ENCODE results near the gene TRIP6. TPM values are rescaled to one million over a fixed set of nuclear protein-coding genes. Genes with fewer than 3 reads are reported as not detected.

The TRIP6 gene
- total and polyA plus RNA-seq, 2 donors, result 22.2 to 26.1 TPM

DNA sequence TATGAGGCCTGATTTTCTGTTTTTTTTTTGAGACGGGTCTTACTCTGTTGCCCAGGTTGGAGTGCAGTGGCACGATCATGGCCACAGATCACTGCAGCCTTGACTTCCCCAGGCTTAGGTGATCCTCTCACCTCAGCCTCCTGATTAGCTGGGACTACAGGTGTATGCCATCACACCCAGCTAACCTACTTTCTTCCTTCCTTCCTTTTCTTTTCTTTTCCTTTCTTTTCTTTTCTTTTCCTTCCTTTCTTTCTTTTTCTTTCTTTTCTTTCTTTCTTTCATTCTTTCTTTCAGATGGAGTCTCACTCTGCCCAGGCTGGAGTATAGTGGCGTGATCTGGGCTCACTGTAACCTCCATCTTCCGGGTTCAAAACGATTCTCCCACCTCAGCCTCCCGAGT is 11.5 kb downstream of the TRIP6 start:
- H3K4me1 ChIP-seq (ENCODE audit: control insufficient read depth in 2 of 2, insufficient read depth in 2 of 2, low read length in 2 of 2), result peaks cover 14 to 20% of the 10 kb centered on the region in 2 donors
- H3K27ac ChIP-seq (ENCODE audit: low read depth in 1 of 2, low read length in 1 of 2), result no peak overlapping the region
- peaks cover 0 to 3% of the 10 kb centered on the region in 2 donors for H3K9me3 ChIP-seq (ENCODE audit: control insufficient read depth in 2 of 2, insufficient read depth in 1 of 2, low read length in 1 of 2)
- no peaks in the 10 kb centered on the region for H3K27me3 ChIP-seq (ENCODE audit: control insufficient read depth in 2 of 2, insufficient read depth in 1 of 2, low read length in 1 of 2)
- DNase-seq (ENCODE audit: low read depth in 6 of 9, low spot score in 9 of 9), result no peak
- no peak overlapping the region for H3K4me3 ChIP-seq (ENCODE audit: low read length in 2 of 2)
- peaks cover 48 to 71% of the 10 kb centered on the region in 2 donors for H3K36me3 ChIP-seq (ENCODE audit: control insufficient read depth in 2 of 2, insufficient read depth in 2 of 2, low read length in 1 of 2)
- WGBS, result 95% methylated on average over 6 of the region's 6 CpGs

DNA sequence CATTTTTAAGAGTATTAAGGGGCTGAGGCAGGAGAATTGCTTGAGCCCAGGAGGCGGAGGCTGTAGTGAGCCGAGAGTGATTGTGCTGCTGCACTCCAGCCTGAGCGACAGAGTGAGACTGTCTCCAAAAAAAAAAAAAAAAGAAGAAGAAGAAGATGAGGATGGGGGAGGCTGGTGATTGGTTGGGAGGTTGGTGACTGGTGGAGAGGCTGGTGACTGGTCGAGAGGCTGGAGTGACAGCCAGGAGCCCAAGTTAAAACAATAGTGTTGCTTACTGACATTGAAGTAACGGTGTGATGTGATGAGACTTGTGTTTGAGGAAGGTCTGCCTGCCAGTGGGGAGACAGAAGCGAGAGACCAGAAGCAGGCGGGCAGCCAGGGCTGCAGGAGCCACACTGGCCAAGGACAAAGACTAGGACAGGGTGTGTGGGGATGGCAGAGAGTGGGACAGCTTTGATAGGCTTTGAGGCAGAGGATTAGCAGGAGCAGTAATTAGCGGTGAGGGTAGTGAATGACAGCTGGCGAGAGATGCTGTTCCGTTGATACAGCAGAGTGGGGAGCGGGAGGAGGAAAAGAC is 12.6 kb downstream of the TRIP6 start:
- peaks cover 59 to 82% of the 10 kb centered on the region in 2 donors for H3K36me3 ChIP-seq (ENCODE audit: control insufficient read depth in 2 of 2, insufficient read depth in 2 of 2, low read length in 1 of 2)
- 91% methylated on average over 11 of the region's 11 CpGs for WGBS
- no peak for DNase-seq (ENCODE audit: low read depth in 6 of 9, low spot score in 9 of 9)
- H3K27me3 ChIP-seq (ENCODE audit: control insufficient read depth in 2 of 2, insufficient read depth in 1 of 2, low read length in 1 of 2), result no peaks in the 10 kb centered on the region
- peaks cover 0 to 3% of the 10 kb centered on the region in 2 donors for H3K9me3 ChIP-seq (ENCODE audit: control insufficient read depth in 2 of 2, insufficient read depth in 1 of 2, low read length in 1 of 2)
- H3K4me1 ChIP-seq (ENCODE audit: control insufficient read depth in 2 of 2, insufficient read depth in 2 of 2, low read length in 2 of 2), result peaks cover 12 to 14% of the 10 kb centered on the region in 2 donors
- no peak overlapping the region for H3K27ac ChIP-seq (ENCODE audit: low read depth in 1 of 2, low read length in 1 of 2)
- no peak overlapping the region for H3K4me3 ChIP-seq (ENCODE audit: low read length in 2 of 2)

DNA sequence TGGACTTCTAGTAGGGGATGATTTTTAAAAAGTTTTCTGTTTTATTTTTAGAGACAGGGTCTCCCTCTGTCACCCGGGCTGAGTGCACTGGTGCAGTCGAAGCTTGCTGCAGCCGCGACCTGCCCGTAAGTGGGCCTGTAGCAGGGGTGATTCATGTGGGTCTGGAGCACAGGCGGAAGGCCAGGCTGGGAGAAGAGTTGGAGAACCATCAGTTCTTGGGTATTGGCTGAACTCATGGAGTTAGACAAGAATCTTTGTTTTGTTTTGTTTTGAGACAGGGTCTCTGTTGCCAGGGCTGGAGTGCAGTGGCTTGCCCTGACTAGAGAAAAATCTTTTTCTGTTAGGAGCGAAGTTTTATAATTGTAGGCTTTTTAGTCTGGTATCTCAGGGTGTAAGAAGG is 13.5 kb downstream of the TRIP6 start:
- Histone ChIP-seq H3K36me3 (ENCODE audit: control insufficient read depth in 2 of 2, insufficient read depth in 2 of 2, low read length in 1 of 2) (peaks cover 68 to 91% of the 10 kb centered on the region in 2 donors), H3K27me3 (ENCODE audit: control insufficient read depth in 2 of 2, insufficient read depth in 1 of 2, low read length in 1 of 2) (no peaks in the 10 kb centered on the region), H3K4me3 (ENCODE audit: low read length in 2 of 2) (no peak overlapping the region), H3K4me1 (ENCODE audit: control insufficient read depth in 2 of 2, insufficient read depth in 2 of 2, low read length in 2 of 2) (peaks cover 11 to 12% of the 10 kb centered on the region in 2 donors), H3K27ac (ENCODE audit: low read depth in 1 of 2, low read length in 1 of 2) (no peak overlapping the region), H3K9me3 (ENCODE audit: control insufficient read depth in 2 of 2, insufficient read depth in 1 of 2, low read length in 1 of 2) (no peaks in the 10 kb centered on the region)
- no peak for DNase-seq (ENCODE audit: low read depth in 6 of 9, low spot score in 9 of 9)
- 97% methylated on average over 7 of the region's 7 CpGs for WGBS

- Histone ChIP-seq H3K9me3 (ENCODE audit: control insufficient read depth in 2 of 2, insufficient read depth in 1 of 2, low read length in 1 of 2) (no peaks in the 10 kb centered on the region), H3K4me1 (ENCODE audit: control insufficient read depth in 2 of 2, insufficient read depth in 2 of 2, low read length in 2 of 2) (peaks cover 6 to 7% of the 10 kb centered on the region in 2 donors), H3K27ac (ENCODE audit: low read depth in 1 of 2, low read length in 1 of 2) (no peak overlapping the region), H3K4me3 (ENCODE audit: low read length in 2 of 2) (no peak overlapping the region), H3K27me3 (ENCODE audit: control insufficient read depth in 2 of 2, insufficient read depth in 1 of 2, low read length in 1 of 2) (no peaks in the 10 kb centered on the region), H3K36me3 (ENCODE audit: control insufficient read depth in 2 of 2, insufficient read depth in 2 of 2, low read length in 1 of 2) (peaks cover 73 to 95% of the 10 kb centered on the region in 2 donors)
- 98% methylated on average over 20 of the region's 20 CpGs for WGBS
- no peak for DNase-seq (ENCODE audit: low read depth in 6 of 9, low spot score in 9 of 9)
Observed at GRCh38 chr7:100881136-100881535, 13.9 kb downstream of the TRIP6 start.

DNA sequence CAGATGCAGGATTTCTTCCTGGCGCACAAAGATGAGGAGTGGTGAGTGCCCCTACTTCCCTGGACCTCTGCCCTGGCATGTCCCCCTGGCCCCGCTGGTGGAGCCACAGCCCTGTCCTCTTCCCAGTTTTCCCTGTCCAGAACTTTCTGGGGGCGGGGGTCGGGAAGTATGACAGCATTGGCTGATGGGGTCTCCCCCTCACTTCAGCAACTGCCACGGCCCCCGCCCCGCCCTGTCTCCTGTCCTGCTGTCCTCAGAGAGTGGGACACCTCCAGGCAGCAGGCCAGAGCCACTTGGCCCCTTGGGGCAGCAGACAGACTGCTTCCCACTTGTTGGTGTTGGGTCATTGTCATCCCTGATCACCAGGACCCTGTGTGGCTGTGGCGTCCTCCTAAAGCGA is 15.0 kb downstream of the TRIP6 start:
- Histone ChIP-seq H3K9me3 (ENCODE audit: control insufficient read depth in 2 of 2, insufficient read depth in 1 of 2, low read length in 1 of 2) (peaks cover 0 to 3% of the 10 kb centered on the region in 2 donors), H3K27me3 (ENCODE audit: control insufficient read depth in 2 of 2, insufficient read depth in 1 of 2, low read length in 1 of 2) (no peaks in the 10 kb centered on the region), H3K4me3 (ENCODE audit: low read length in 2 of 2) (no peak overlapping the region), H3K4me1 (ENCODE audit: control insufficient read depth in 2 of 2, insufficient read depth in 2 of 2, low read length in 2 of 2) (peaks cover 0 to 7% of the 10 kb centered on the region in 2 donors), H3K27ac (ENCODE audit: low read depth in 1 of 2, low read length in 1 of 2) (no peak overlapping the region), H3K36me3 (ENCODE audit: control insufficient read depth in 2 of 2, insufficient read depth in 2 of 2, low read length in 1 of 2) (peaks cover 78 to 95% of the 10 kb centered on the region in 2 donors)
- WGBS, result 98% methylated on average over 9 of the region's 9 CpGs
- no peak for DNase-seq (ENCODE audit: low read depth in 6 of 9, low spot score in 9 of 9)

DNA sequence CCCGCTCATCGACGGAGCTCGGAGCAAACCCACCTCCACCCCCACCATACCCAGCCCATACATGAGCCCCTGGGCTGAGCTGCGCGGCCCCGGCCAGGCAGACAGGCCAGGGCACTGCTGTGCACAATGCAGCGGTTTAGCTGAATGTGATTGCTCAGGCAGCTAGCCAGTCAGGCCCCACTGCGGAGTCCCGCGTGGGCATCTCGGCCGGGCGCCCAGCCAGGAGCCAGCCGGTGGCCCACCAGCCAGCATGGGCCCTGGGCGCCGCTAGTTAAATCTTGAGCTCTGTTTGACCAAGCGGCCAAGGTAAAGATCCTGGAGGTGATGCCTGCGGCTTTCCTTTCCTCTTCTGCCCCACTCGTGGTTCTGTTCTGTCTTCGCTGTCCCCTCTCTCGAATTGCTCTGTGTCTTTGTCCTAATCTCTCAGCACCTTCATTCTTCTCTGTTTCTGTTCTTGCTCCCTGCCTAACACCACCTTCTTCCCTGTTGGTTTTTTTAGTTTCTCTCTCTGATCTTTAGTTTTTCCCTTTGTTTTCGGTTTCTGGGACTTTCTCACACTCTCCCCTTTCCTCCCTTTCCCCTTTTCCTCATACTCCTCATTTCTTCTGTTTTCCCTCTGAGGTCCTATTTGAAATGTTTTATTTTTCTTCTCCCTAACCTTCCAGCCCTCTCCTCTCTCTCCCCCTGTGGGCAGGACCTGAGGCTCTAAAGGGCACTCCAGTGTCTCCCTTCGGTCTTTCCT is 15.8 kb downstream of the TRIP6 start:
- Histone ChIP-seq H3K4me1 (ENCODE audit: control insufficient read depth in 2 of 2, insufficient read depth in 2 of 2, low read length in 2 of 2) (peaks cover 0 to 15% of the 10 kb centered on the region in 2 donors), H3K27me3 (ENCODE audit: control insufficient read depth in 2 of 2, insufficient read depth in 1 of 2, low read length in 1 of 2) (no peaks in the 10 kb centered on the region), H3K9me3 (ENCODE audit: control insufficient read depth in 2 of 2, insufficient read depth in 1 of 2, low read length in 1 of 2) (peaks cover 0 to 5% of the 10 kb centered on the region in 2 donors), H3K27ac (ENCODE audit: low read depth in 1 of 2, low read length in 1 of 2) (no peak overlapping the region), H3K36me3 (ENCODE audit: control insufficient read depth in 2 of 2, insufficient read depth in 2 of 2, low read length in 1 of 2) (peaks cover 83 to 98% of the 10 kb centered on the region in 2 donors), H3K4me3 (ENCODE audit: low read length in 2 of 2) (no peak overlapping the region)
- WGBS, result 98% methylated on average over 24 of the region's 24 CpGs
- no peak for DNase-seq (ENCODE audit: low read depth in 6 of 9, low spot score in 9 of 9)

GRCh38 chr7:100884736-100885439 is 17.7 kb downstream of the TRIP6 start:
- Histone ChIP-seq H3K4me1 (ENCODE audit: control insufficient read depth in 2 of 2, insufficient read depth in 2 of 2, low read length in 2 of 2) (peaks cover 3 to 29% of the 10 kb centered on the region in 2 donors), H3K4me3 (ENCODE audit: low read length in 2 of 2) (no peak overlapping the region), H3K9me3 (ENCODE audit: control insufficient read depth in 2 of 2, insufficient read depth in 1 of 2, low read length in 1 of 2) (peaks cover 0 to 5% of the 10 kb centered on the region in 2 donors), H3K36me3 (ENCODE audit: control insufficient read depth in 2 of 2, insufficient read depth in 2 of 2, low read length in 1 of 2) (peaks cover 77 to 87% of the 10 kb centered on the region in 2 donors), H3K27ac (ENCODE audit: low read depth in 1 of 2, low read length in 1 of 2) (no peak overlapping the region), H3K27me3 (ENCODE audit: control insufficient read depth in 2 of 2, insufficient read depth in 1 of 2, low read length in 1 of 2) (peaks cover 0 to 2% of the 10 kb centered on the region in 2 donors)
- WGBS, result 98% methylated on average over 29 of the region's 29 CpGs
- no peak for DNase-seq (ENCODE audit: low read depth in 6 of 9, low spot score in 9 of 9)

DNA sequence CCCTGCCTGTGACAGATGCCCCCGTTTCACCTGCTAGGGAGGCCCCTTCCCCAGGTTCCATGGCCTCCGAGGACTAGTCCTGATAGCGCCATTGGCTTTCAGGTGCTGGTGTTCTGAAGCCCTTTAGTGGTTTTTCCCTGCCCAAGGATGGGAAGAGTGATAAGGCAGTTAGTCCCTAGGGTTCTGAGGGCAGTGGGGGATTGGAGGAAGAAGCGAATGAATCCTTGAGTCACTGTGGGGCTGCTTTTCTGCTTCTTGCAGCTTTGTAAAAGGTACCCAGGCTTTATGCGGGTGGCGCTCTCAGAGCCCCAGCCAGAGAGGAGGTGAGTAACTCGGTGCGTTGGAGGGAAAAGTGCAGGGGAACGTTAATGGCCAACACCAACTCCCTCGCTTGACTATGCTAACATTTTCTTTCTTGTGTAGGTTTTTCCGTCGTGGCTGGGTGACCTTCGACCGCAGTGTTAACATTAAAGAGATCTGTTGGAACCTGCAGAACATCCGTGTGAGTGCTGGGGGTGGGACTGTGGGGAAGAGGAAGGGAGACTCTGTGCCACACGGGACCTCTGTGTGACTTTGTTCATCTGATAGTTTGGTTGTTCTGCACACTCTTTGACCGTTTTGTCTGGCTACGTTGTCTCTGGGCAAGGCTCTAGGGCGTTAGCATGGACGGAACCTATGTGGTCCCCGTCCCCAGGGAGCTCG is 18.4 kb downstream of the TRIP6 start:
- no peak overlapping the region for H3K27ac ChIP-seq (ENCODE audit: low read depth in 1 of 2, low read length in 1 of 2)
- DNase-seq (ENCODE audit: low read depth in 6 of 9, low spot score in 9 of 9), result no peak
- peaks cover 6 to 36% of the 10 kb centered on the region in 2 donors for H3K4me1 ChIP-seq (ENCODE audit: control insufficient read depth in 2 of 2, insufficient read depth in 2 of 2, low read length in 2 of 2)
- 97% methylated on average over 22 of the region's 22 CpGs for WGBS
- H3K4me3 ChIP-seq (ENCODE audit: low read length in 2 of 2), result no peak overlapping the region
- H3K27me3 ChIP-seq (ENCODE audit: control insufficient read depth in 2 of 2, insufficient read depth in 1 of 2, low read length in 1 of 2), result peaks cover 5 to 9% of the 10 kb centered on the region in 2 donors
- peaks cover 0 to 5% of the 10 kb centered on the region in 2 donors for H3K9me3 ChIP-seq (ENCODE audit: control insufficient read depth in 2 of 2, insufficient read depth in 1 of 2, low read length in 1 of 2)
- peaks cover 75 to 82% of the 10 kb centered on the region in 2 donors for H3K36me3 ChIP-seq (ENCODE audit: control insufficient read depth in 2 of 2, insufficient read depth in 2 of 2, low read length in 1 of 2)

Data from thymus (tissue), 11 donors.